Measurements from ENCODE around the gene JAKMIP2.

- TF ChIP-seq POLR2A (IDR thresholded peaks at IDR 0.05), result no peak
- TF ChIP-seq CTCF (IDR thresholded peaks at IDR 0.05), result no peak
Measured at GRCh38 chr5:147776989-147777388, 5.5 kb downstream of the JAKMIP2 start.
